GM19467 (cell line): ENCODE results near the gene TRHDE.

Source experiments
- ATAC-seq: cut with Tn5 transposase; IDR thresholded peaks from one replicate; pipeline ENCODE4 v1.9.1; 2021; ENCODE audit warnings: mild to moderate bottlenecking, moderate library complexity; ENCODE audit not compliant: unreplicated experiment

TRHDE gene

GRCh38 chr12:72272091-72272661, at the start of gene TRHDE:
Gene TRHDE (plus strand): TSS chr12:72272370. CDS start chr12:72272644, 274 bp downstream.
- no peak for ATAC-seq

- no peak for ATAC-seq
Measured at GRCh38 chr12:72226510-72226909, 45.7 kb upstream of the TRHDE start.

- ATAC-seq: no peak
Measured at GRCh38 chr12:72228424-72228823, 43.7 kb upstream of the TRHDE start.

- no peak for ATAC-seq
Measured at GRCh38 chr12:72230589-72230988, 41.6 kb upstream of the TRHDE start.

- ATAC-seq: no peak
Measured at GRCh38 chr12:72234886-72235285, 37.3 kb upstream of the TRHDE start.

- no peak for ATAC-seq
Measured at GRCh38 chr12:72236071-72236705, 36.0 kb upstream of the TRHDE start.

- ATAC-seq: no peak
Measured at GRCh38 chr12:72241552-72241951, 30.6 kb upstream of the TRHDE start.

GRCh38 chr12:72242946-72243345, 29.2 kb upstream of the TRHDE start:
- ATAC-seq: no peak

GRCh38 chr12:72246370-72246769, 25.8 kb upstream of the TRHDE start:
- no peak for ATAC-seq

GRCh38 chr12:72250346-72250745, 21.8 kb upstream of the TRHDE start:
- ATAC-seq: no peak

- no peak for ATAC-seq
Measured at GRCh38 chr12:72256725-72257124, 15.4 kb upstream of the TRHDE start.

GRCh38 chr12:72261885-72262284, 10.3 kb upstream of the TRHDE start:
- no peak for ATAC-seq

- no peak for ATAC-seq
Measured at GRCh38 chr12:72264548-72265175, 7.5 kb upstream of the TRHDE start.

- no peak for ATAC-seq
Measured at GRCh38 chr12:72267974-72268373, 4.2 kb upstream of the TRHDE start.

GRCh38 chr12:72268386-72268785, 3.8 kb upstream of the TRHDE start:
- ATAC-seq: no peak

GRCh38 chr12:72269491-72269890, 2.7 kb upstream of the TRHDE start:
- ATAC-seq: no peak

- ATAC-seq: no peak
Measured at GRCh38 chr12:72270246-72270645, 1.9 kb upstream of the TRHDE start.

GRCh38 chr12:72270961-72271360, 1.2 kb upstream of the TRHDE start:
- no peak for ATAC-seq

- no peak for ATAC-seq
Measured at GRCh38 chr12:72271451-72272090, 599 bp upstream of the TRHDE start.

GRCh38 chr12:72272731-72273498, 745 bp downstream of the TRHDE start:
- no peak for ATAC-seq

- ATAC-seq: no peak
Measured at GRCh38 chr12:72273499-72273837, 1.3 kb downstream of the TRHDE start.
